H1 (cell line): ENCODE results near the gene TUBGCP6. TPM values are rescaled to one million over a fixed set of nuclear protein-coding genes. Genes with fewer than 3 reads are reported as not detected.

Experiments
- CTCF ChIA-PET: fragments of 300-600 bp; sonication (Branson Sonifier 250); formaldehyde crosslinking; loops from one replicate; lab custom pipeline; 2021; ENCODE audit not compliant: partially characterized antibody; lab: Charles Lee
- POLR2A ChIA-PET: fragments of 300-600 bp; sonication (Branson Sonifier 250); formaldehyde crosslinking; loops from one replicate; lab custom pipeline; 2021; ENCODE audit warnings: inconsistent platforms; ENCODE audit not compliant: partially characterized antibody; lab: Charles Lee
- DNase-seq, 2 experiments: peaks; one replicate each; pipeline versions ENCODE4 v3.0.0 to v3.0.0-alpha.2; 2010 to 2022; ENCODE audit warnings: low spot score in 2 of 2, low read depth in 1 of 2, mixed read lengths in 1 of 2
- FAIRE-seq: peaks from 2 replicates; lab custom pipeline; 2011; peaks lifted over from hg19 to GRCh38; lab: Jason Lieb, UNC
- H2AFZ ChIP-seq: 2 replicates; pipeline ENCODE4 v1.8.1; 2012; ENCODE audit warnings: low read length, inconsistent platforms
- H2AK5ac ChIP-seq: 2 replicates; pipeline ENCODE4 v1.6.1; 2013; ENCODE audit warnings: low read depth, low read length
- H2BK120ac ChIP-seq: replicated peaks from 2 replicates; pipeline ENCODE3; 2013; ENCODE audit warnings: low read depth, low read length, inconsistent platforms
- H2BK12ac ChIP-seq: 2 replicates; pipeline ENCODE4 v1.6.1; 2013; ENCODE audit warnings: low read depth, low read length
- H2BK15ac ChIP-seq: 2 replicates; pipeline ENCODE4 v1.6.1; 2013; ENCODE audit warnings: low read length
- H2BK20ac ChIP-seq: 2 replicates; pipeline ENCODE4 v1.6.1; 2013; ENCODE audit warnings: low read length
- H2BK5ac ChIP-seq: 2 replicates; pipeline ENCODE4 v1.6.1; 2013; ENCODE audit warnings: low read depth, low read length
- H3K14ac ChIP-seq: 2 replicates; pipeline ENCODE4 v1.6.1; 2013; ENCODE audit warnings: inconsistent platforms; ENCODE audit not compliant: insufficient read length
- H3K18ac ChIP-seq: 2 replicates; pipeline ENCODE4 v1.6.1; 2013; ENCODE audit warnings: low read length; ENCODE audit errors: extremely low read depth
- H3K23ac ChIP-seq: 2 replicates; pipeline ENCODE4 v1.6.1; 2013; ENCODE audit warnings: inconsistent platforms; ENCODE audit not compliant: insufficient read length
- H3K23me2 ChIP-seq: 2 replicates; pipeline ENCODE4 v1.6.1; 2013; ENCODE audit warnings: low read depth, low read length
- H3K27ac ChIP-seq: 2 replicates; pipeline ENCODE4 v1.6.1; 2011; ENCODE audit warnings: low read depth, low read length, inconsistent platforms
- H3K27me3 ChIP-seq, 4 experiments: replicated peaks in 1 of 4; 1 replicate in 1 of 4; 2 replicates in 3 of 4; pipeline versions ENCODE4 v1.6.1 to v1.8.1; 2011 to 2013; ENCODE audit warnings: low read length in 3 of 4, mild to moderate bottlenecking in 3 of 4, inconsistent platforms in 2 of 4, mixed read lengths in 2 of 4, moderate library complexity in 1 of 4; ENCODE audit not compliant: control insufficient read depth in 3 of 4, insufficient read depth in 3 of 4; ENCODE audit errors: extremely low read depth in 1 of 4
- H3K36me3 ChIP-seq, 4 experiments: 2 replicates each; pipeline versions ENCODE4 v1.6.1 to v1.8.1; 2011 to 2013; ENCODE audit warnings: mild to moderate bottlenecking in 4 of 4, low read length in 3 of 4, moderate library complexity in 2 of 4, control low read depth in 1 of 4, inconsistent platforms in 1 of 4; ENCODE audit not compliant: insufficient read depth in 4 of 4, control insufficient read depth in 2 of 4
- H3K4ac ChIP-seq: replicated peaks from 2 replicates; pipeline ENCODE3; 2013; ENCODE audit warnings: low read length, low read depth, mixed read lengths, inconsistent platforms; ENCODE audit not compliant: insufficient read length
- H3K4me1 ChIP-seq, 4 experiments: replicated peaks in 1 of 4; 1 replicate in 1 of 4; 2 replicates in 3 of 4; pipeline versions ENCODE4 v1.6.1 to v1.8.1; 2011 to 2013; ENCODE audit warnings: low read length in 3 of 4, inconsistent platforms in 2 of 4, mixed read lengths in 1 of 4; ENCODE audit not compliant: insufficient read depth in 4 of 4, control insufficient read depth in 3 of 4
- H3K4me2 ChIP-seq, 2 experiments: 2 replicates each; pipeline versions ENCODE4 v1.6.1 to v1.8.1; 2011 to 2013; ENCODE audit warnings: low read depth in 2 of 2, low read length in 2 of 2, control low read depth in 1 of 2, inconsistent platforms in 1 of 2, mild to moderate bottlenecking in 1 of 2; ENCODE audit not compliant: insufficient read depth in 1 of 2
- H3K4me3 ChIP-seq, 4 experiments: fragments of 200-600, 300-600 bp in 1 of 4; sonication (generic), shearing (Covaris generic), sonication (Bioruptor Twin) in 1 of 4; 2 replicates each; pipeline versions ENCODE4 v1.5.1 to v1.8.1; 2011 to 2016; ENCODE audit warnings: low read length in 4 of 4, low read depth in 3 of 4, control low read depth in 2 of 4, inconsistent platforms in 2 of 4, mild to moderate bottlenecking in 2 of 4, mixed read lengths in 1 of 4, moderate library complexity in 1 of 4; ENCODE audit not compliant: insufficient read depth in 2 of 4; ENCODE audit errors: extremely low read depth in 1 of 4
- H3K56ac ChIP-seq: replicated peaks from 2 replicates; pipeline ENCODE3; 2013; ENCODE audit warnings: low read depth, mild to moderate bottlenecking, mixed read lengths, low read length, inconsistent platforms; ENCODE audit not compliant: insufficient read length
- H3K79me1 ChIP-seq: 2 replicates; pipeline ENCODE4 v1.6.1; 2013; ENCODE audit warnings: low read depth, low read length, control low read depth
- H3K79me2 ChIP-seq, 2 experiments: 2 replicates each; pipeline versions ENCODE4 v1.6.1 to v1.8.1; 2012 to 2013; ENCODE audit warnings: low read length in 2 of 2, mild to moderate bottlenecking in 2 of 2, inconsistent platforms in 1 of 2; ENCODE audit not compliant: insufficient read depth in 2 of 2, control insufficient read depth in 1 of 2
- H3K9ac ChIP-seq, 4 experiments: replicated peaks in 1 of 4; 1 replicate in 1 of 4; 2 replicates in 3 of 4; pipeline versions ENCODE4 v1.6.1 to v1.8.1; 2011 to 2013; ENCODE audit warnings: low read depth in 3 of 4, low read length in 3 of 4, control low read depth in 2 of 4, mild to moderate bottlenecking in 2 of 4, moderate library complexity in 2 of 4, inconsistent platforms in 1 of 4; ENCODE audit errors: extremely low read depth in 1 of 4
- H3K9me3 ChIP-seq, 2 experiments: 2 replicates each; pipeline versions ENCODE4 v1.6.1 to v1.8.1; 2012 to 2013; ENCODE audit warnings: mild to moderate bottlenecking in 2 of 2, moderate library complexity in 2 of 2, control low read depth in 1 of 2, inconsistent platforms in 1 of 2, low read depth in 1 of 2, low read length in 1 of 2, mixed read lengths in 1 of 2; ENCODE audit not compliant: insufficient read depth in 2 of 2
- H4K20me1 ChIP-seq, 2 experiments: replicated peaks in 1 of 2; 2 replicates each; pipeline versions ENCODE3 to v1.8.1; 2011 to 2013; ENCODE audit warnings: inconsistent platforms in 2 of 2, low read length in 2 of 2, mild to moderate bottlenecking in 1 of 2; ENCODE audit not compliant: insufficient read depth in 2 of 2, control insufficient read depth in 1 of 2
- H4K5ac ChIP-seq: 2 replicates; pipeline ENCODE4 v1.6.1; 2013; ENCODE audit warnings: low read length, low read depth, mixed read lengths, inconsistent platforms; ENCODE audit not compliant: insufficient read length
- H4K8ac ChIP-seq: 2 replicates; pipeline ENCODE4 v1.8.0; 2013; ENCODE audit warnings: mild to moderate bottlenecking, moderate library complexity, low read length, inconsistent platforms; ENCODE audit not compliant: insufficient read depth; ENCODE audit errors: extremely low read depth
- H4K91ac ChIP-seq: replicated peaks from 2 replicates; pipeline ENCODE3; 2013; ENCODE audit warnings: low read length, mixed read lengths, inconsistent platforms; ENCODE audit not compliant: insufficient read length
- ASH2L ChIP-seq: fragments of 200-600, 300-600 bp; sonication (generic); IDR thresholded peaks from one replicate; pipeline ENCODE4 v1.7.1; 2017; ENCODE audit warnings: low read length
- CBX5 ChIP-seq: fragments of 300-800, 300-1000 bp; sonication (generic); IDR thresholded peaks from 2 replicates; pipeline ENCODE4 v1.7.1; 2016; ENCODE audit warnings: antibody characterized with exemption, low read length, low read depth
- JUND ChIP-seq: IDR thresholded peaks from 2 replicates; pipeline ENCODE4 v1.6.1; 2011; ENCODE audit warnings: mild to moderate bottlenecking, improper control_type of control experiment, low read length
- MAFK ChIP-seq: IDR thresholded peaks from 2 replicates; pipeline ENCODE4 v1.6.1; 2012; ENCODE audit warnings: low read depth, mild to moderate bottlenecking, improper control_type of control experiment, low read length
- NANOG ChIP-seq: IDR thresholded peaks from 2 replicates; pipeline ENCODE4 v1.6.1; 2011; ENCODE audit warnings: low read length, low read depth, mild to moderate bottlenecking, inconsistent platforms; ENCODE audit not compliant: insufficient read depth, poor library complexity, severe bottlenecking
- RBBP5 ChIP-seq: IDR thresholded peaks from 2 replicates; pipeline ENCODE4 v1.7.1; 2012; ENCODE audit warnings: low read depth, mild to moderate bottlenecking, inconsistent platforms, low read length, moderate library complexity, borderline replicate concordance
- SP2 ChIP-seq: IDR thresholded peaks from 2 replicates; pipeline ENCODE4 v1.6.1; 2012; ENCODE audit warnings: mild to moderate bottlenecking, low read length, inconsistent platforms
- SP4 ChIP-seq: IDR thresholded peaks from 2 replicates; pipeline ENCODE4 v1.6.1; 2012; ENCODE audit warnings: low read length, inconsistent platforms
- TAF7 ChIP-seq: optimal IDR thresholded peaks from 2 replicates; pipeline ENCODE3; 2011; ENCODE audit warnings: low read depth, mild to moderate bottlenecking, inconsistent platforms, low read length, moderate library complexity, borderline replicate concordance
- TEAD4 ChIP-seq: IDR thresholded peaks from 2 replicates; pipeline ENCODE4 v1.6.1; 2012; ENCODE audit warnings: low read depth, low read length, inconsistent platforms, mixed read lengths
- WGBS, 2 experiments: shearing (Covaris generic) in 1 of 2; methylation state at CpG; one replicate each; pipeline versions ENCODE4 v1.1.6 to v1.1.7; 2013 to 2015; ENCODE audit warnings: low lambda C conversion rate in 2 of 2, mixed read lengths in 2 of 2, inconsistent platforms in 1 of 2, low coverage in 1 of 2, missing lambda C conversion rate in 1 of 2; ENCODE audit not compliant: insufficient replicate concordance in 2 of 2, insufficient coverage in 1 of 2, insufficient read length in 1 of 2; ENCODE audit errors: extremely low coverage in 1 of 2, missing lambda C conversion rate in 1 of 2; 5-methylcytosine and 5-hydroxymethylcytosine counted together
- polyA plus RNA-seq, 7 experiments: library from polyadenylated mRNA; depleted of rRNA in 3 of 7; stranded (reverse) in 5 of 7; unstranded in 2 of 7; fragments of >200 nt in 5 of 7; fragments of 200-250 nt in 2 of 7; gene quantifications; 1 replicate in 5 of 7; 2 replicates in 1 of 7; 4 replicates in 1 of 7; pipeline versions ENCODE4 v1.2.1 to v1.2.3, GENCODE V29; 2011 to 2013; ENCODE audit warnings: missing spikeins in 2 of 7, mixed read lengths in 2 of 7
- total RNA-seq: library from RNA; stranded (reverse); fragmentation: NEBNext Ultra II Directional; extraction: Animal tissue kit (Norgen Biotek cat#: 25700); gene quantifications from 2 replicates; pipeline ENCODE4 v1.2.1, GENCODE V29; 2021

The TUBGCP6 gene
- total and polyA plus RNA-seq, 2 of the 8 experiments (the other 6 are each of a cell fraction or from before 2014, with no cell fraction given): 24.2 to 24.7 TPM

DNA sequence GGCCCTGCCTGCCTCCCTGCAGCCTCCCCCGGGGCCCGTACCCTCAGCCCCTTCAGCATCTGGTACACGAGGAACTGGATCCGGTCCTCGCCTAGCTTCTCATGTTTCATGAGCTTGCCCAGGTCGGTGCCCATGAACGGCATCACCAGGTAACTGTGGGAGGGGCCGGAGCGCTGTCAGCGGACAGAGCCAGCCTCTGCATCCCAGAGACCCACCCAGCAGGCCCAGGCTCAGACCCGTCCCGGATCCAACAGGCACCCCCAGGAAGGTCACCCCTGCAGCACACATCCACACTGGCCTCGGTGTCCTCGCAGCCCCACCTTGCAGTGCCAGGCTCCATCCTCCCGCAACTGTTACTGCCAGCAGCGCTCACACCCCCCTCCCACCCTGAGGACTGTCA lies 12.2 kb upstream of the TUBGCP6 start:
- no peak overlapping the region for H2BK5ac ChIP-seq
- H3K27me3 ChIP-seq: peaks cover 1 to 13% (median 12%) of the 10 kb centered on the region in 4 experiments; a peak in 6 of 7 replicates
- H2AFZ ChIP-seq: no peak overlapping the region
- no peak overlapping the region for H3K23ac ChIP-seq
- H3K4me1 ChIP-seq: peaks cover 0 to 9% (median 5%) of the 10 kb centered on the region in 4 experiments; a peak in 6 of 7 replicates
- no peak overlapping the region for H4K5ac ChIP-seq
- H4K8ac ChIP-seq: no peak overlapping the region
- H3K36me3 ChIP-seq: no peaks in the 10 kb centered on the region
- H2BK12ac ChIP-seq: no peak overlapping the region
- no peak for TF ChIP-seq NANOG
- no peak for TF ChIP-seq TEAD4
- no peak for TF ChIP-seq RBBP5
- no peak for TF ChIP-seq ASH2L
- TF ChIP-seq SP4: no peak
- no peak for TF ChIP-seq SP2
- TF ChIP-seq JUND: no peak
- TF ChIP-seq TAF7: no peak
- no peak for TF ChIP-seq CBX5
- TF ChIP-seq MAFK: no peak
- no peak overlapping the region for H2AK5ac ChIP-seq
- H4K91ac ChIP-seq: no peak overlapping the region
- no peaks in the 10 kb centered on the region for H3K79me2 ChIP-seq
- H3K4me3 ChIP-seq: no peak overlapping the region
- CTCF ChIA-PET: no interaction called here
- H3K56ac ChIP-seq: no peak overlapping the region
- no peak overlapping the region for H3K9ac ChIP-seq
- H3K79me1 ChIP-seq: no peaks in the 10 kb centered on the region
- H2BK20ac ChIP-seq: no peak overlapping the region
- no peak for FAIRE-seq
- peaks cover 6% of the 10 kb centered on the region; the same call in 1 of the 2 replicates for H3K23me2 ChIP-seq
- H3K27ac ChIP-seq: no peak overlapping the region
- POLR2A ChIA-PET: no interaction called here
- peaks cover 5 to 12% of the 10 kb centered on the region in 2 experiments for H4K20me1 ChIP-seq
- H2BK15ac ChIP-seq: no peak overlapping the region
- H3K9me3 ChIP-seq: no peaks in the 10 kb centered on the region
- no peak for DNase-seq
- 99% methylated on average over 13 of the region's 16 CpGs; no CpG with 5 or more reads in 1 of the 2 experiments for WGBS, 2 experiments
- no peak overlapping the region for H3K4ac ChIP-seq
- H2BK120ac ChIP-seq: no peak overlapping the region
- H3K18ac ChIP-seq: no peak overlapping the region
- no peak overlapping the region for H3K14ac ChIP-seq
- H3K4me2 ChIP-seq: no peak overlapping the region
